ENCODE data around the gene ENPP3. TPM values are rescaled to one million over a fixed set of nuclear protein-coding genes. Genes with fewer than 3 reads are reported as not detected.

Gene ENPP3
- total and polyA plus RNA-seq, 2 of the 13 experiments (the other 11 are each of a cell fraction or from before 2014, with no cell fraction given), result 40.0 to 75.4 TPM

- no peak for TF ChIP-seq CTCF (CRISPR knock-in tag; IDR thresholded peaks at IDR 0.05)
- no peak for TF ChIP-seq CHCHD3 (CRISPR knock-in tag; IDR thresholded peaks at IDR 0.05)
- TF ChIP-seq TP53 (CRISPR knock-in tag; conservative IDR thresholded peaks at IDR 0.05), result no peak
- TF ChIP-seq TERF1 (CRISPR knock-in tag; IDR thresholded peaks at IDR 0.05), result no peak
- TF ChIP-seq CSRNP1 (CRISPR knock-in tag; IDR thresholded peaks at IDR 0.05), result no peak
- no peak for TF ChIP-seq PAWR (CRISPR knock-in tag; IDR thresholded peaks at IDR 0.05; ENCODE audit: borderline replicate concordance)
- no peak for TF ChIP-seq JUNB (CRISPR knock-in tag; IDR thresholded peaks at IDR 0.05; ENCODE audit: borderline replicate concordance)
- no peak for TF ChIP-seq HOXA7 (CRISPR knock-in tag; IDR thresholded peaks at IDR 0.05)
- TF ChIP-seq CREM (IDR thresholded peaks at IDR 0.05), result peak; percentile 66
- no peak for TF ChIP-seq CREM (CRISPR knock-in tag; IDR thresholded peaks at IDR 0.05)
- TF ChIP-seq SOX5 (CRISPR knock-in tag; IDR thresholded peaks at IDR 0.05; ENCODE audit: borderline replicate concordance), result peak; percentile 93
- TF ChIP-seq ZNF205 (CRISPR knock-in tag; IDR thresholded peaks at IDR 0.05), result no peak
- TF ChIP-seq ZSCAN21 (CRISPR knock-in tag; IDR thresholded peaks at IDR 0.05; ENCODE audit: borderline replicate concordance), result no peak
- no peak for TF ChIP-seq NR1H2 (CRISPR knock-in tag; IDR thresholded peaks at IDR 0.05; ENCODE audit: borderline replicate concordance, low read depth)
- TF ChIP-seq POGK (CRISPR knock-in tag; conservative IDR thresholded peaks at IDR 0.05), result 0 out of 2 replicates have a peak, but pooled peaks have one; percentile 37
- peak in 1 of 2 experiments; percentile 52; a peak in 1 of 4 replicates for TF ChIP-seq REST (IDR thresholded peaks at IDR 0.05; ENCODE audit: borderline replicate concordance in 1 of 2, low read depth in 1 of 2, low read length in 2 of 2)
- TF ChIP-seq TFAP4 (IDR thresholded peaks at IDR 0.05; ENCODE audit: borderline replicate concordance, low read depth), result no peak
Observed at GRCh38 chr6:131765081-131765803, 128.1 kb downstream of the ENPP3 start (continued).
